Left cardiac atrium (tissue), 4 donors: ENCODE results near the gene MMP15. TPM values are rescaled to one million over a fixed set of nuclear protein-coding genes. Genes with fewer than 3 reads are reported as not detected.

Experiments
- ATAC-seq, 2 donors: fragments of 200-7000 bp; cut with Tn5 transposase; one replicate each; pipeline ENCODE4 v1.9.1; 2020; ENCODE audit warnings: mild to moderate bottlenecking in 2 of 2, moderate library complexity in 2 of 2
- DNase-seq: peaks from one replicate; pipeline ENCODE4 v3.0.0-alpha.2; 2020
- intact Hi-C, 2 donors: fragments of 100-400 bp; cut with DNase I; formaldehyde crosslinking; loops; one replicate each; pipeline versions ENCODE4 v1.14.1 to v1.15.1; 2022 to 2023
- total RNA-seq, 2 donors: library from RNA; stranded (reverse); fragmentation: NEBNext Ultra II Directional; extraction: Animal tissue kit (Norgen Biotek cat#: 25700); gene quantifications; one replicate each; pipeline ENCODE4 v1.2.1, GENCODE V29; 2021
- donor health status: DM: no; HTN: yes; CAD: no.
- donor health status: DM: no; HTN: yes; CAD: no; lungs with severe emphysema.
- donor health status: DM: yes; HTN: yes; CAD: no.
- donor health status: Dilated cardiomyopathy.

Gene MMP15
- total RNA-seq, 2 donors from 2014 or later: 46.2 to 52.9 TPM

DNA sequence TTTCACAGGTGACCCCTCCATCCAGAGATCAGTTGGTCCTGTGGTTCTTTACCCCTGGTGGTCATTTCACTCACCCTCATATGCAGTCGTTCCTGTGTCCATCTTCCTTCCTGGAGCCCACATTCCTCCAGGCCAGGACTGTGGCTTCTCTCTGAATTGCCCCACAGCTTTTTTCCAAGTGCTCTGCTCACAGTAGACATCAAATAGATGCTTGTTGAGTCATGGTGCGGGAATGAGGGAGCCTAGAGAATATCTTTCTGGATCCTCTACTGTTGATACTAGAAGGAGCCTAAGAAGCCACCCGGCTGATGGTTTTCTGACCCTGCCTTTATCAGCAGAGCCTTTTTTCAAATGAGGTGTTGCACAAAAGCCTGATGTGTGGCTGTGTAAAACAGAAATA lies 13.9 kb upstream of the MMP15 start:
- no peak for ATAC-seq
- intact Hi-C loops: no loop called here
- DNase-seq: no peak

- ATAC-seq: peak in 1 of 2 donors; percentile 53
- DNase-seq: peak; percentile 9
- intact Hi-C loops: no loop called here
Observed at GRCh38 chr16:58012481-58012880, 13.1 kb upstream of the MMP15 start.

DNA sequence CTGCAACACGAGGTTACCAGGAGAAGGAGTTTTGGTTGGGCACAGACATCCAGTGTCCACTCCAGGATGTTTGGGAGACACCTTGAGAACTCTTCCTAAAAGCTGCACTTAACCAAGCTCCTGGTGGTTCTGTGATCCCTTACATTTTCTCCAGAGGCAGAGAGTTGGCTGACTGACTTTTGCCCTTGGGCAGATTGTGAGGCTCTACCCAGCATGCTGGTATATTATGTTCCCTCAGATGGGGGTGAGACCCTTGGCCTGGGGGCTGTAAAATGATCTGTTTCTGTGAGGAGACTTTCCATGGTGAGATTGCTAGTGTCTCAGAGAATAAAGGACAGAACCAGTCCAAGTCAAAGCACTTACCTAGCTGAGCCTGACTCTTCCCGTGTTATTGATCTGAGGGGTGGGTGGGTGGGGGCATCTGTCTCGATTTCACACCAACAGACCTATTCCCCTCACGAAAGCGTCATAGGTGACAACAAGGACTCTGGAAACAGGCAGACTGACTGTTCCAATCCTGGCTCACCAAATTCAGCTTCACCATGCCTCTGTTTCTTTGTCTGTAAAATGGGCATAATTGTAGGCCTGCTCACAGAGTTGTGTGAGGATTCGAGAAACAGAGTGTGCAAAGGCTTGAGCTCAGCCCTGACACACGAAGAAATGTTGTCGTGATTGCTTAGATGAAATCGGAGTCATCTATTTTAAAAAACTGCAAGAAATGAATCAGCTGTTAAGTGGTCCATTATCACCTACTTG lies 12.2 kb upstream of the MMP15 start:
- intact Hi-C loops: no loop called here
- DNase-seq (no peak), ATAC-seq (no peak)

- intact Hi-C loops: no loop called here
- ATAC-seq (no peak), DNase-seq (no peak)
Observed at GRCh38 chr16:58016840-58017446, 8.6 kb upstream of the MMP15 start.

DNA sequence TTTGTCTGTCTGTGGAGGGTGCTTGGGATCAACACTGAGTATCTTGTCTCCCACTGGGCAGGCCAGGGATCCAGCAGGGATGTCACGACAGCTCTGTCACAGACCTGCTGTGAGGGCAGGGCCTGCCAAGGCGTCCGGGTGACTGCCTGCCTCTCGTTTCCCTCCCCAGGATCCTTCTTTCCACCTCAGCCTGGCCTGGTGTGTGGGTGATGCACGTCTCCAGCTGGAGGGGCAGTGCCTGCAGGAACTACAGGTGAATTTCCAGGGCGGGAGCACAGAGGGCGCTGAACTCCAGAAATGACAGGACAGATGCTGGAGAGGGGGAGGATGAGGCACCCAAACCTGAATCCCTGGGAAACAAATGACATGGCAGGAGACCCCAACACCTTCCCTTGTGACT lies 6.8 kb upstream of the MMP15 start:
- intact Hi-C loops: no loop called here
- DNase-seq: peak; percentile 4
- no peak for ATAC-seq

DNA sequence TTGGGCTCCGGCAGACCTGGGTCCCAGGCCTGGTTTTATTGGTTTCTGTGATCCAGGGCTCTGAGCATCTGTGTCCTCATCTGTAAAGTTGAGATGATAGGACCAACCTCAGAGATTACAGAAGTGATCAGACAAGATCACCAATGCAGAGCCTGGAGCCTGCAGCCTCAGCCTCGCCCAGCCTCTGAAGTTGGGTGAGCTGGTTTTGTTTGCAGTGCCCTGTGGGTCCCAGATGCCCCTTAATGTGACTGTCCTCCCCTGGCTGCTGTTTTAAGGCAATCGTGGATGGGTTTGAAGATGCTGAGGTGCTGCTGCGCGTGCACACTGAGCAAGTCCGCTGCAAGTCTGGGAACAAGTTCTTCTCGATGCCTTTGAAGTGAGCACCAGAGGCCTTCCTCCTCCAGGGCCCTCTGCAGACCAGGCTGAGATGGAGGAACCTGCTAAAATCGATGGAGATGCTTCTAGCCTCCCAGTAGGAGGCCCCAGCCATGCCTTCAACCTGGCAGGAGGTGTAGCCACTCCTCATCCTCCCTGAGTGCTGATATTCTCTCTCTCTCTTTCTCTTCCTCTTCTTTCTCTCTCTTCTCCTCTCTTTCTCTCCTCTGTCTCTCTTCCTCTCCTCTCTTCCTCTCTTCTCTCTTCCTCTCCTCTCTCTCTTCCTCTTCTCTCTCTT lies 5.6 kb upstream of the MMP15 start:
- intact Hi-C loops: loop anchor here (2.0 kb wide), 1 partner anchor 101 kb away; no protein-coding TSS in a partner anchor
- ATAC-seq: no peak
- peak; percentile 6 for DNase-seq

DNA sequence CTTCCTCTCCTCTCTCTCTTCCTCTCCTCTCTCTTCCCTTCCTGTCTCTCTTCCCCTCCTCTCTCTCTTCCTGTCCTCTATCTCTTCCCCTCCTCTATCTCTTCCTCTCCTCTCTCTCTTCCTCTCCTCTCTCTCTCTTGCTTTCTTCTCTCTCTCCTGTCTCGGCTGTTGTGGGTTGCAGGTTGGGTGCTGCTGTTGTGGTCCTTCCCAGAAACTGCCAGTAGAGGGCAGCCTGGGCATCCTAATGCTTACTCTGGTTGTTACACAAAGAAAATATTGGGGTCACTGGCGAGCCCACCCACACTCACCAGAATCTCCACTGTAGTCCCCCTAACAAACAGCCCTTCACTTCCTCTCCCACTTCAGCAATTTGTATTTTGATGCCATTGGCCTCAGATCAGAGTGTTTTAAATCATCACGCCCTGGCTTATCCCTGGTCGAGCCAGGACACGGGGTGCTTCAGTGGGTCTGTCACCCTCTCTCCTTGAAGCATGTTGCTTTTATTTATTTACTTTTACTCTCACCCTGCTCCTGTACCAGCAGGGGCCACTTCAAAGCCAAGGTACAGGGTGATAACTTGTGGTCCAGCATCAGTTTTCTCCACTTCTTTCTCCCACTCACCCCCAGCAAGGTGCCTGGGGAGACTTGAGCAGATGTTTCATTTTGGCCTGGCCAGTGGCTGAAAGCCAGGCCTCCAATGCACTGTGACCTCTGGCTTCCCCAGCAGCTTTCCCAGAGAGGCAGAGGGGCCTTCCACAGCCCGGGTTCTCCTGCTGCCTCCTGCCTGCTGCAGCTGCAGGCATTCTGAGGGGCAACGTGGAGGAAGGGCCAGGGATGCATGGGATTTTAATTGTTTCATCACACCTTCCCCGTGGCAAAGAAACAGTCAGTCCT lies 4.7 kb upstream of the MMP15 start:
- ATAC-seq (no peak), DNase-seq (peak; percentile 59)
- intact Hi-C loops: loop anchor here (2.0 kb wide), 1 partner anchor 100 kb away; no protein-coding TSS in a partner anchor

DNA sequence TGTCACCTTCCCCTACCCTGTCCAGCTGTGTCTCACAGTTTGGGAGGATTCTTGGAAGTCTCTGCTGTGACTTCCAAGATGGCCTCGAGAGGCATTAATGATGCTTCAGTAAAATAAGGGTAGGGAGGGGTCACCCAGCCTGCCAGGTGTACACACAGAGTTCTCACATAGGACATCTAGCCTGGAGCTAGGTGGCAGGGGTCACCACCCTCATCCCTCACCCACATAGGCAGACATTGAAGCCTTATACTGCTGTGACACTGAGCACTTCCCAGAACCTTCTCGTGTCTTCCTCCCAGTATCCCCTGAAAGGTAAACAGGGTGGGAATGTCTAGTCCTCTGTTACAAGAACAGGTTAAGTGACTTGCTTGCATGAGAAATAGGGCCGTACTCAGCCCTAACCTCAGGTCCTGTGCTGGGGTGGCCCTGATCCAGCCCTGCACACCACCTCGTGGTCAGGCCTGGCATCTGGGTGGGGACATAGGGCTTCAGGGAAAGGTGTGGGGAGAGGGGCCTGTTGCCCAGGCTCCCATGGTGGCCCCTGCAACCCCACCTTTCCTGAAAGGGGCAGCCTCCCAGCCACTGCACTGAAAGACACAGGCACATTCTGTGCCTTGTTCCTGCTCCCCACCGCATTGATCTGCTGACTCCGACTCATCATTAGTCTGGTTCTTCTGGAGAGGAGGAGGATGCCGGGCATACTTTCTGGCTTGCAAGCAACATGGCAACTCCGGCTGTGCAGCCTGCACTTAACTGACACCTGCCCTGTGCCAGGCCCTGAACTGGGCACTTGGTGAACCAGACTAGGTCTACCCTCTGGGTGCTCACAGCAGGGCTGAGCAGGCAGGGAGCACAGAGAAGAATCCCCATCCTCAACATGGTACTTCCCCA lies 3.6 kb upstream of the MMP15 start:
- DNase-seq (peak; percentile 17), ATAC-seq (no peak)
- intact Hi-C loops: loop anchor here (2.0 kb wide), 1 partner anchor 99 kb away; no protein-coding TSS in a partner anchor

- ATAC-seq: peak; percentile 38 to 47
- peak; percentile 87 for DNase-seq
- intact Hi-C loops: no loop called here
Observed at GRCh38 chr16:58022601-58023371, 2.8 kb upstream of the MMP15 start.

- intact Hi-C loops: no loop called here
- ATAC-seq (peak; percentile 1 to 4), DNase-seq (peak; percentile 47)
Observed at GRCh38 chr16:58024486-58025350, 836 bp upstream of the MMP15 start.

DNA sequence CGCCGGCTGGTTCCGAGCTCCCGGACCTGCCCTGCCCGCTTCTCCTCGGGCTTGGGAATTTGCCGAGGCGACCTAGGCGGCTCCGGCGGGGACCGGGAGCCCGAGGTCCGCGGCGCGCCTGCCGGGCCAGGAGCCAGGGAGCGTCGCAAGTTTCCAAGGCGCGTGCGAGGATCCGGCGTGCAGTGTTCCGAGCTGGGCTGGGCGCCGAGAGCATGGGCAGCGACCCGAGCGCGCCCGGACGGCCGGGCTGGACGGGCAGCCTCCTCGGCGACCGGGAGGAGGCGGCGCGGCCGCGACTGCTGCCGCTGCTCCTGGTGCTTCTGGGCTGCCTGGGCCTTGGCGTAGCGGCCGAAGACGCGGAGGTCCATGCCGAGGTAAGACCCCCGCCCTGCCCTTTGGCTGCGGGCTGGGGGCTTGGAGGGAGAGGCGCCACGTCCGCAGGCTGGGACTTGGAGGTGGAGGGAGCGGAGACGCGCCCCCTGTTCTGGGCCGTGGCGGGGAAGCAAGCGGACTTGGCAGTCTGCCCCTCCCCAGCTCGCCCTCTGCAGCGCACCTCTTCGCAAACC lies 668 bp downstream of the MMP15 start:
- peak; percentile 36 to 49 for ATAC-seq
- intact Hi-C loops: no loop called here

DNA sequence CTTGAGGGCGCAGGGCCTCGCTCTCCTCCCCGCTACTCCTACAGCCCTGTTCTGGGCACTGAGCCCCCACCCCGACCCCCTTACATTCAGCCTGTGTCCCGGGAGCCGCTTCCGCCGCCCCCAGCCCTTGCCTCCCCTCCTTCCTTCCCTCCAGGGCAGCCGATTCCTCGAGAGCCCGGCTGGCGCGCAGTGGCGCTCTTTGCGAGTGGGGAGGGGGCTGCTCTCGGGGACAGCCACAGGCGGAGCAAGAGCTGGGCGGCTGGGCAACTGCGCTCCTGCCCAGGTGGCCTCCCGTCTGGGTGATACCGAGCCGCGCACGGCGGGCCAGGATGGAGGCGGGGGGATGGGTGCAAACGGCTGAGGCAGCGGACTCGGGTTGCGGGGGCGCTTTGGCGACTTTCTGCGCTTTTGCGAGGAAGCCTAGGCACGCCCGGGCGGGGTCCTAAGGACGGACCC lies 1.2 kb downstream of the MMP15 start:
- ATAC-seq (peak; percentile 0 to 1), DNase-seq (no peak)
- intact Hi-C loops: no loop called here

More for the DNA sequence above, 668 bp downstream of the MMP15 start:
- DNase-seq: peak; percentile 59

DNA sequence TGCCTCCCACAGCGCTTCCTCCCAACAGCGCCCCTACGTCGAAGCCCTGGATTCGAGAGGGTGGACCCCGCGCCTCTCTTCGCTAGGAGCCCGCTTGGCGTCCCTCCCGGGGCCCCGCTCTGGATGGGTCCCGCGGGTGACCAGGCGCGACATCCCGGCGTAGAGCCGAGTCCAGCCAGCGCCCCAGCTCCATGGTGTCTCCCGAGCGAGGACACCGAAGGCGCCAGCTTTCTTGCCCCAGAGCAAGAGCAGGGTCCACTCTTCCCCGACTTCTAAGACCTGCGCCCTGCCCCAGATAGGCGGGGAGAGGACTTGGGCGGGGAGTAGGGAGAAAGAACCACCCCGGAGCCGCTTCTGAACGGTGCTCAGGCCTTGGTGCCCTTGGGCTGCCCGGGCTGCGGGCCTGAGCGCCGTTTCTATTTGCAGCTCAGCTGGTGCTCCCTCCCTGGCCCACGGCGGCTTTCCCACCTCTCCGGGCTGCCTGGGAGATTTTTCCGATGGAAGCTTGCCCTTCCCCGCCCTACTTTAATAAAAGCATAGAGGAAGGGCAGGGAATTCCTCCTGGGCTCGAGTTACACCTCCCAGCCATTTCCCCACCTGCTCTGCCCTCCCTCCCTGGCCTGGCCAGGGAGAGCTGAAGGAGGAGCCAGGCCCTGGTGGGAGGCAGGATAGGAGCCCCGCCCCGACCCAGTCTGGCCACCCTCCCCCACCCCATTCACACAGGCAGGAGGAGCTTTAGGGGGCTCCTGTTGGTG lies 1.8 kb downstream of the MMP15 start:
- intact Hi-C loops: no loop called here
- ATAC-seq: peak; percentile 23 to 54
- peak; percentile 64 for DNase-seq

- intact Hi-C loops: no loop called here
- no peak for ATAC-seq
- DNase-seq: peak; percentile 11
Observed at GRCh38 chr16:58027916-58028455, 2.4 kb downstream of the MMP15 start.

GRCh38 chr16:58028541-58029070 lies 3.1 kb downstream of the MMP15 start:
- intact Hi-C loops: no loop called here
- ATAC-seq: no peak
- peak; percentile 25 for DNase-seq
